HCT116 (cell line): Measurements from ENCODE around the gene ENPEP. TPM values are rescaled to one million over a fixed set of nuclear protein-coding genes. Genes with fewer than 3 reads are reported as not detected.

Source experiments
- ATAC-seq: fragments of 200-7000 bp; cut with Tn5 transposase; 2 replicates; pipeline ENCODE4 v1.9.1; 2020; ENCODE audit warnings: mild to moderate bottlenecking, moderate library complexity
- BruUV-seq: library from RNA; stranded (reverse); fragments of 400-500 nt; replicated peaks from 2 replicates; lab custom pipeline; 2021; lab: Mats Ljungman, UMichigan
- CTCF ChIA-PET: fragments of 300-600 bp; sonication (Branson Sonifier 250); formaldehyde crosslinking; loops from one replicate; lab custom pipeline; 2021; ENCODE audit warnings: antibody characterized with exemption; lab: Charles Lee
- POLR2A ChIA-PET: fragments of 300-600, 350-600 bp; sonication (Branson Sonifier 250); formaldehyde crosslinking; loops from one replicate; lab custom pipeline; 2021; ENCODE audit warnings: antibody characterized with exemption; lab: Charles Lee
- RAD21 ChIA-PET, 2 experiments: fragments of 300-600 bp; sonication (Branson Sonifier 250); formaldehyde crosslinking; loops; one replicate each; lab custom pipeline; 2023; ENCODE audit warnings: low total read pairs in 2 of 2; ENCODE audit not compliant: uncharacterized antibody in 2 of 2, unreplicated experiment in 2 of 2, low non-redundant PET in 1 of 2; lab: Charles Lee
- DNase-seq: peaks from one replicate; pipeline ENCODE4 v3.0.0-alpha.2; 2010; ENCODE audit warnings: low read depth, low spot score
- H2AFZ ChIP-seq: fragments of 200-600 bp; shearing (Covaris generic), sonication (generic); 2 replicates; pipeline ENCODE4 v1.6.1; 2017; ENCODE audit warnings: low read depth, mixed run types, mixed read lengths, antibody characterized with exemption, low read length; ENCODE audit not compliant: poor library complexity, severe bottlenecking
- H3K27ac ChIP-seq: 2 replicates; pipeline ENCODE4 v1.5.1; 2012; ENCODE audit warnings: low read depth, low read length
- H3K27me3 ChIP-seq: fragments of 200-600 bp; sonication (generic); 2 replicates; pipeline ENCODE4 v1.6.1; 2016; ENCODE audit warnings: mixed run types, low read length, mixed read lengths; ENCODE audit not compliant: insufficient read depth
- H3K36me3 ChIP-seq, 2 experiments: fragments of 200-500 bp in 1 of 2; fragments of 200-600 bp in 1 of 2; sonication (Bioruptor generic) in 1 of 2; sonication (generic) in 1 of 2; 2 replicates each; pipeline versions ENCODE4 v1.5.1 to v1.6.1; 2014 to 2016; ENCODE audit warnings: low read length in 2 of 2, inconsistent platforms in 1 of 2, mixed read lengths in 1 of 2, mixed run types in 1 of 2; ENCODE audit not compliant: insufficient read depth in 2 of 2, control insufficient read depth in 1 of 2
- H3K4me1 ChIP-seq, 2 experiments: fragments of 200-600 bp in 1 of 2; sonication (generic) in 1 of 2; 2 replicates each; pipeline versions ENCODE4 v1.5.1 to v1.6.1; 2012 to 2017; ENCODE audit warnings: low read length in 2 of 2, inconsistent platforms in 1 of 2, mild to moderate bottlenecking in 1 of 2, mixed read lengths in 1 of 2, mixed run types in 1 of 2, moderate library complexity in 1 of 2; ENCODE audit not compliant: insufficient read depth in 2 of 2, control insufficient read depth in 1 of 2
- H3K4me2 ChIP-seq: fragments of 200-600 bp; sonication (generic); 2 replicates; pipeline ENCODE4 v1.6.1; 2017; ENCODE audit warnings: mixed run types, low read length, mixed read lengths
- H3K4me3 ChIP-seq, 2 experiments: fragments of 200-600 bp in 1 of 2; sonication (generic) in 1 of 2; replicated peaks in 1 of 2; 2 replicates each; pipeline ENCODE4 v1.5.1; 2011 to 2016; ENCODE audit warnings: low read length in 2 of 2, control low read depth in 1 of 2, low read depth in 1 of 2, mild to moderate bottlenecking in 1 of 2, mixed read lengths in 1 of 2, mixed run types in 1 of 2
- H3K79me2 ChIP-seq: fragments of 200-600 bp; sonication (generic); 2 replicates; pipeline ENCODE4 v1.6.1; 2017; ENCODE audit warnings: mild to moderate bottlenecking, mixed run types, low read length, moderate library complexity, mixed read lengths; ENCODE audit not compliant: insufficient read depth
- H3K9ac ChIP-seq: fragments of 200-600 bp; sonication (generic); 2 replicates; pipeline ENCODE4 v1.6.1; 2016; ENCODE audit warnings: low read length, mixed read lengths
- H3K9me2 ChIP-seq: fragments of 200-600 bp; sonication (generic), shearing (Covaris generic); 2 replicates; pipeline ENCODE4 v1.6.1; 2017; ENCODE audit warnings: mixed run types, mild to moderate bottlenecking, moderate library complexity; ENCODE audit not compliant: insufficient read depth
- H3K9me3 ChIP-seq, 2 experiments: fragments of 200-500 bp in 1 of 2; fragments of 200-600 bp in 1 of 2; sonication (Bioruptor generic) in 1 of 2; sonication (generic) in 1 of 2; 2 replicates each; pipeline ENCODE4 v1.6.1; 2014 to 2017; ENCODE audit warnings: low read length in 2 of 2, mixed read lengths in 2 of 2, inconsistent platforms in 1 of 2, low read depth in 1 of 2, mild to moderate bottlenecking in 1 of 2, mixed run types in 1 of 2, moderate library complexity in 1 of 2; ENCODE audit not compliant: control insufficient read depth in 1 of 2, insufficient read depth in 1 of 2
- H4K20me1 ChIP-seq: fragments of 200-600 bp; sonication (generic), shearing (Covaris generic); 2 replicates; pipeline ENCODE4 v1.6.1; 2017; ENCODE audit warnings: mixed run types, mild to moderate bottlenecking, moderate library complexity; ENCODE audit not compliant: insufficient read depth
- ATF3 ChIP-seq: IDR thresholded peaks from 2 replicates; pipeline ENCODE4 v1.6.1; 2012
- CBX3 ChIP-seq: IDR thresholded peaks from 2 replicates; pipeline ENCODE4 v1.6.1; 2012; ENCODE audit warnings: low read depth
- CTCF ChIP-seq, 3 experiments: fragments of 200-600 bp in 1 of 3; sonication (generic) in 1 of 3; IDR thresholded peaks in 2 of 3; conservative IDR thresholded peaks in 1 of 3; 2 replicates each; pipeline ENCODE4 v1.5.1; 2012 to 2017; ENCODE audit warnings: low read depth in 2 of 3, low read length in 2 of 3, antibody characterized with exemption in 1 of 3, borderline replicate concordance in 1 of 3, control low read depth in 1 of 3, mild to moderate bottlenecking in 1 of 3, mixed read lengths in 1 of 3, mixed run types in 1 of 3, moderate library complexity in 1 of 3; ENCODE audit not compliant: insufficient read depth in 1 of 3
- EGR1 ChIP-seq: IDR thresholded peaks from 2 replicates; pipeline ENCODE4 v1.6.1; 2012; ENCODE audit warnings: low read depth
- ELF1 ChIP-seq: IDR thresholded peaks from 2 replicates; pipeline ENCODE4 v1.6.1; 2012; ENCODE audit warnings: low read depth, borderline replicate concordance
- EZH2 ChIP-seq: fragments of 200-600 bp; sonication (generic); IDR thresholded peaks from 2 replicates; pipeline ENCODE4 v1.6.1; 2017; ENCODE audit warnings: antibody characterized with exemption, mixed run types
- EZH2phosphoT487 ChIP-seq: fragments of 200-600 bp; IDR thresholded peaks from 2 replicates; pipeline ENCODE4 v1.6.1; 2018; ENCODE audit warnings: antibody characterized with exemption, borderline replicate concordance
- FOSL1 ChIP-seq: IDR thresholded peaks from 2 replicates; pipeline ENCODE4 v1.6.1; 2012; ENCODE audit warnings: low read depth
- JUND ChIP-seq: IDR thresholded peaks from 2 replicates; pipeline ENCODE4 v1.6.1; 2012
- MAX ChIP-seq: IDR thresholded peaks from 2 replicates; pipeline ENCODE4 v1.6.1; 2012
- POLR2A ChIP-seq: IDR thresholded peaks from 2 replicates; pipeline ENCODE4 v1.7.0; 2011; ENCODE audit warnings: borderline replicate concordance; ENCODE audit not compliant: insufficient read depth, insufficient read length; ENCODE audit errors: extremely low read depth
- POLR2AphosphoS5 ChIP-seq: IDR thresholded peaks from 2 replicates; pipeline ENCODE4 v1.6.1; 2011; ENCODE audit warnings: mild to moderate bottlenecking, low read depth, low read length, moderate library complexity
- RAD21 ChIP-seq: IDR thresholded peaks from 2 replicates; pipeline ENCODE4 v1.6.1; 2012; ENCODE audit warnings: low read depth, mild to moderate bottlenecking
- REST ChIP-seq: IDR thresholded peaks from 2 replicates; pipeline ENCODE4 v1.6.1; 2012; ENCODE audit warnings: low read depth
- SIN3A ChIP-seq: IDR thresholded peaks from 2 replicates; pipeline ENCODE4 v1.6.1; 2012; ENCODE audit warnings: low read depth
- SP1 ChIP-seq: IDR thresholded peaks from 2 replicates; pipeline ENCODE4 v1.6.1; 2012; ENCODE audit warnings: low read depth
- YY1 ChIP-seq: IDR thresholded peaks from 2 replicates; pipeline ENCODE4 v1.6.1; 2011; ENCODE audit warnings: low read length, low read depth, moderate library complexity, mild to moderate bottlenecking; ENCODE audit not compliant: insufficient replicate concordance; ENCODE audit errors: extremely low read depth
- ZBTB33 ChIP-seq: IDR thresholded peaks from 2 replicates; pipeline ENCODE4 v1.6.1; 2011; ENCODE audit warnings: mild to moderate bottlenecking, low read length, moderate library complexity; ENCODE audit not compliant: insufficient replicate concordance; ENCODE audit errors: extremely low read depth
- ZFX ChIP-seq: fragments of 450-650 bp; IDR thresholded peaks from 2 replicates; pipeline ENCODE4 v1.6.1; 2017
- intact Hi-C: fragments of 100-400 bp; cut with micrococcal nuclease; formaldehyde crosslinking; loops from 2 replicates; pipeline ENCODE4 v1.10.0; 2022
- total RNA-seq: library from RNA; stranded (reverse); gene quantifications from one replicate; pipeline ENCODE4 v1.2.1, GENCODE V29; 2021; ENCODE audit not compliant: unreplicated experiment

Gene ENPEP
- total RNA-seq, 1 experiment from 2014 or later, result 4.5 TPM

- H3K36me3 ChIP-seq, result no peaks in the 10 kb centered on the region
- RAD21 ChIA-PET, result no interaction called here
- no peak overlapping the region for H3K4me3 ChIP-seq
- H3K27ac ChIP-seq, result no peak overlapping the region
- H4K20me1 ChIP-seq, result no peaks in the 10 kb centered on the region
- DNase-seq (no peak), ATAC-seq (no peak)
- intact Hi-C loops, result loop anchor here (2.0 to 5.0 kb wide), 2 partner anchors 245 to 589 kb away; no protein-coding TSS in a partner anchor
- no peaks in the 10 kb centered on the region for H3K9me2 ChIP-seq
- no TSS peak for BruUV-seq
- H3K9me3 ChIP-seq, result no peaks in the 10 kb centered on the region
- no peak overlapping the region for H3K4me2 ChIP-seq
- POLR2A ChIA-PET, result no interaction called here
- H3K27me3 ChIP-seq, result no peaks in the 10 kb centered on the region
- H3K79me2 ChIP-seq, result no peaks in the 10 kb centered on the region
- no peaks in the 10 kb centered on the region for H3K4me1 ChIP-seq
- TF ChIP-seq SP1 (no peak), CBX3 (no peak), ZFX (no peak), EGR1 (no peak), REST (no peak), YY1 (no peak), ZBTB33 (no peak), ELF1 (no peak), FOSL1 (no peak), EZH2 (no peak), ATF3 (no peak), SIN3A (no peak), CTCF (IDR thresholded peaks at IDR 0.05 in 2 of 3, conservative IDR thresholded peaks at IDR 0.05 in 1 of 3; ENCODE audit: borderline replicate concordance in 1 of 3, insufficient read depth in 1 of 3, low read depth in 2 of 3, low read length in 2 of 3) (no peak), POLR2A (no peak), MAX (no peak), POLR2AphosphoS5 (no peak), EZH2phosphoT487 (no peak), JUND (no peak), RAD21 (no peak)
- no peak overlapping the region for H3K9ac ChIP-seq
- no peak overlapping the region for H2AFZ ChIP-seq
- CTCF ChIA-PET, result interaction anchor here (0.6 kb wide), 1 partner anchor 44 kb away, joined by 3 read pairs; no protein-coding TSS in a partner anchor
These were observed 111.8 kb downstream of the ENPEP start for GRCh38 chr4:110587666-110588285.
